Adrenal gland (tissue), 12 donors: ENCODE data around the gene PERP. TPM values are rescaled to one million over a fixed set of nuclear protein-coding genes. Genes with fewer than 3 reads are reported as not detected.

Experiments used
- DNase-seq, 7 donors: peaks; one replicate each; pipeline ENCODE4 v3.0.0-alpha.2; 2019 to 2020
- H3K27ac ChIP-seq, 5 donors: fragments of 200-600 bp; sonication (generic) in 4 of 5; 1 replicate in 3 of 5; 2 replicates in 2 of 5; pipeline versions ENCODE4 v1.5.1 to v1.8.0; 2016 to 2020; ENCODE audit warnings: mild to moderate bottlenecking in 1 of 5
- H3K27me3 ChIP-seq: fragments of 200-600 bp; 2 replicates; pipeline ENCODE4 v1.8.0; 2021
- H3K36me3 ChIP-seq, 2 donors: fragments of 200-600 bp; replicated peaks in 1 of 2; 1 replicate in 1 of 2; 2 replicates in 1 of 2; pipeline versions ENCODE4 v1.5.1 to v1.8.0; 2018 to 2022
- H3K4me1 ChIP-seq, 2 donors: fragments of 200-600 bp; replicated peaks in 1 of 2; 1 replicate in 1 of 2; 2 replicates in 1 of 2; pipeline versions ENCODE4 v1.5.1 to v1.8.0; 2018 to 2021
- H3K4me3 ChIP-seq, 4 donors: fragments of 200-600 bp; sonication (generic) in 3 of 4; one replicate each; pipeline ENCODE4 v1.5.1; 2016 to 2018
- H3K9me3 ChIP-seq, 3 donors: fragments of 200-600 bp; sonication (generic) in 1 of 3; replicated peaks in 1 of 3; 1 replicate in 2 of 3; 2 replicates in 1 of 3; pipeline versions ENCODE4 v1.5.1 to v1.8.0; 2016 to 2021
- POLR2A ChIP-seq, 2 donors: fragments of 450-650 bp; IDR thresholded peaks; one replicate each; pipeline ENCODE4 v1.6.1; 2017; ENCODE audit warnings: antibody characterized with exemption in 2 of 2, mild to moderate bottlenecking in 2 of 2, moderate library complexity in 1 of 2
- WGBS, 4 donors: extraction: QIAGEN DNeasy Blood & Tissue Kit in 2 of 4; methylation state at CpG; one replicate each; pipeline versions ENCODE4 v1.1.5 to v1.1.7; 2013 to 2017; 5-methylcytosine and 5-hydroxymethylcytosine counted together
- intact Hi-C, 2 donors: fragments of 100-400 bp; cut with DNase I; formaldehyde crosslinking; loops; one replicate each; pipeline versions ENCODE4 v1.14.1 to v1.15.0; 2022 to 2023
- polyA plus RNA-seq, 3 donors: library from polyadenylated mRNA; stranded (reverse); fragments of 200-250 nt in 2 of 3; fragments of 350-450 nt in 1 of 3; fragmentation: Illumina TruSeq in 1 of 3; extraction: RNeasy Lipid Tissue Mini Kit (QIAGEN cat#74804) in 1 of 3; gene quantifications; one replicate each; pipeline ENCODE4 v1.2.3, GENCODE V29; 2013 to 2014
- total RNA-seq, 9 donors: library from RNA; depleted of rRNA in 4 of 9; stranded (reverse); fragments of >200 nt in 4 of 9; fragments of 120-200 nt in 1 of 9; fragmentation: NEBNext Ultra II Directional in 1 of 9; extraction: Animal tissue kit (Norgen Biotek cat#: 25700) in 1 of 9; gene quantifications; one replicate each; pipeline versions ENCODE4 v1.1.0 to v1.2.4, GENCODE V29; 2013 to 2023
- TF ChIP-seq, protein P1 (sequence below), 6 experiments: fragments of 450-650 bp in 4 of 6; fragments of 200-600 bp in 2 of 6; sonication (generic) in 1 of 6; IDR thresholded peaks; 1 replicate in 5 of 6; 2 replicates in 1 of 6; pipeline versions ENCODE4 v1.5.1 to v1.8.0; 2016 to 2021; ENCODE audit warnings: antibody characterized with exemption in 6 of 6, mild to moderate bottlenecking in 2 of 6, moderate library complexity in 1 of 6
- donor health status: healthy with polysubstance abuse.
- donor health status: Bipolar disorder and iron deficiency.
- donor health status: DM: yes; HTN: yes; CAD: no.
- donor health status: DM: no; HTN: no; CAD: no.
- donor health status: DM: no; HTN: no; CAD: no.
- donor health status: DM: yes; HTN: yes; CAD: no.

Gene PERP
- total and polyA plus RNA-seq, 12 donors: 0.17 to 15.0 (median 8.3) TPM

DNA sequence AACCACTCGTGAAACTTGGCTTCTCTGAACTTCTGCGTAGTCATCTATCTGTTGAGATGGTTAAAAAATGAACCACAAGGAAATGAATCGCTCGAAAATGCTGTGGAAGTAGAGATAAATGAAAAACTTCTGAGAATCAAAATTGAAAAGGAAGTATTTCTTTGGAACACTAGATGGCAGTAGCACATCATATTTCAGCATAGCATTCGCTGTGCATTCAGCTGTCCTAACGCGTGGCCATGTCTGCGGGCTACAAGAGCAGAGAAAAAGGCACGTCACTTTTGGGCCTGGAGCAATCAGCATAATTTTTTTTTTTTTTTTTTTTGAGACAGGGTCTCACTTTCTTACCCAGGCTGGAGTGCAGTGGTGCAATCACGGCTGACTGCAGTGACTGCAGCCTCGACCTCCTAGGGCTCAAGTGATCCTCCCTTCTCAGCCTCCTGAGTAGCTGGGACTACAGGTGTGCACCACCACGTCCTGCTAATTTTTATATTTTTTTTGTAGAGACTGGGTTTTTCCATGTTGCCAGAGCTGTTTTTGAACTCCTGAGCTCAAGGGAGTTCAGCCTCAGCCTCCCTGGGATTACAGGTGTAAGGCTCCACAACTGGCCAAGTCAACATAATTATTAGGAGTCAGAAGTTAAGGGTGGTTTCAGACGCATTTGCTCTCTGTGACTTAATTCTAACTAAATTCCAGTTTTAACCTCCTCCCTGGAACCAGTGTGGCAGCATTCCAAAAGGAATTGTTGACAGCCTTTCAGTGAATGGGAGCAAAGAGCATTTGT lies 8.8 kb upstream of the PERP start:
- H3K4me1 ChIP-seq: no peaks in the 10 kb centered on the region
- intact Hi-C loops: loop anchor here (5.0 to 10.0 kb wide), 6 partner anchors 169 to 649 kb away; partner anchors contain the start of gene HEBP2 (in 1 of the 2)
- peak; percentile 39 to 83 (median 65) for DNase-seq
- H3K9me3 ChIP-seq: no peaks in the 10 kb centered on the region
- TF ChIP-seq POLR2A (IDR thresholded peaks at IDR 0.05): no peak
- TF ChIP-seq, protein P1, sequence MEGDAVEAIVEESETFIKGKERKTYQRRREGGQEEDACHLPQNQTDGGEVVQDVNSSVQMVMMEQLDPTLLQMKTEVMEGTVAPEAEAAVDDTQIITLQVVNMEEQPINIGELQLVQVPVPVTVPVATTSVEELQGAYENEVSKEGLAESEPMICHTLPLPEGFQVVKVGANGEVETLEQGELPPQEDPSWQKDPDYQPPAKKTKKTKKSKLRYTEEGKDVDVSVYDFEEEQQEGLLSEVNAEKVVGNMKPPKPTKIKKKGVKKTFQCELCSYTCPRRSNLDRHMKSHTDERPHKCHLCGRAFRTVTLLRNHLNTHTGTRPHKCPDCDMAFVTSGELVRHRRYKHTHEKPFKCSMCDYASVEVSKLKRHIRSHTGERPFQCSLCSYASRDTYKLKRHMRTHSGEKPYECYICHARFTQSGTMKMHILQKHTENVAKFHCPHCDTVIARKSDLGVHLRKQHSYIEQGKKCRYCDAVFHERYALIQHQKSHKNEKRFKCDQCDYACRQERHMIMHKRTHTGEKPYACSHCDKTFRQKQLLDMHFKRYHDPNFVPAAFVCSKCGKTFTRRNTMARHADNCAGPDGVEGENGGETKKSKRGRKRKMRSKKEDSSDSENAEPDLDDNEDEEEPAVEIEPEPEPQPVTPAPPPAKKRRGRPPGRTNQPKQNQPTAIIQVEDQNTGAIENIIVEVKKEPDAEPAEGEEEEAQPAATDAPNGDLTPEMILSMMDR (IDR thresholded peaks at IDR 0.05): peak; percentile 59 to 92 (median 82)
- WGBS, 4 donors: 19 to 22% (median 20%) methylated on average over 13 of the region's 13 CpGs
- no peak overlapping the region for H3K4me3 ChIP-seq
- no peaks in the 10 kb centered on the region for H3K36me3 ChIP-seq
- no peaks in the 10 kb centered on the region for H3K27me3 ChIP-seq
- no peak overlapping the region for H3K27ac ChIP-seq

DNA sequence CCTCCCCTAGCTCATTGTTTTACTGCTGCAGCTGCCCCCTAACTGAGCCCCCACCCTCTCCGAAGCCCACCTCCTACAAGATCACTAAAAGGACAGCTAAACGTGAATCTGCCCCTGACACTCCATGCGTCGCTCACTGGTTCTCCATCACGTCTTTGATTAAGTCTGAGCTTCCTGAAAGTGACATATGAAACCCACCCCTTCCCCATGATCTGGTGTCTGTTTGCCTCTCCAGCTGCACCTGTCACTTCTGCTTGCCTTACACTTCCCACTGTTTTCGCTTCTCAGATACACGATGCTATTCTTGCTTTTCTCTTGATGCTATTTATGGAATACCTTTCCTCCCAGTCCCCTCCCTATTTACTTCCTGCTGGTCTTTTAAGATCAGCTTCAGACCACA lies 8.0 kb upstream of the PERP start:
- Histone ChIP-seq H3K4me1 (no peaks in the 10 kb centered on the region), H3K27me3 (no peaks in the 10 kb centered on the region), H3K4me3 (no peak overlapping the region), H3K36me3 (no peaks in the 10 kb centered on the region), H3K9me3 (no peaks in the 10 kb centered on the region), H3K27ac (no peak overlapping the region)
- DNase-seq: no peak
- WGBS, 4 donors: 29 to 34% (median 32%) methylated on average over 7 of the region's 7 CpGs
- no peak for TF ChIP-seq POLR2A (IDR thresholded peaks at IDR 0.05)
- TF ChIP-seq, protein P1 (IDR thresholded peaks at IDR 0.05): no peak
- intact Hi-C loops: loop anchor here (5.0 to 10.0 kb wide), 6 partner anchors 170 to 650 kb away; partner anchors contain the start of gene HEBP2 (in 1 of the 2)

DNA sequence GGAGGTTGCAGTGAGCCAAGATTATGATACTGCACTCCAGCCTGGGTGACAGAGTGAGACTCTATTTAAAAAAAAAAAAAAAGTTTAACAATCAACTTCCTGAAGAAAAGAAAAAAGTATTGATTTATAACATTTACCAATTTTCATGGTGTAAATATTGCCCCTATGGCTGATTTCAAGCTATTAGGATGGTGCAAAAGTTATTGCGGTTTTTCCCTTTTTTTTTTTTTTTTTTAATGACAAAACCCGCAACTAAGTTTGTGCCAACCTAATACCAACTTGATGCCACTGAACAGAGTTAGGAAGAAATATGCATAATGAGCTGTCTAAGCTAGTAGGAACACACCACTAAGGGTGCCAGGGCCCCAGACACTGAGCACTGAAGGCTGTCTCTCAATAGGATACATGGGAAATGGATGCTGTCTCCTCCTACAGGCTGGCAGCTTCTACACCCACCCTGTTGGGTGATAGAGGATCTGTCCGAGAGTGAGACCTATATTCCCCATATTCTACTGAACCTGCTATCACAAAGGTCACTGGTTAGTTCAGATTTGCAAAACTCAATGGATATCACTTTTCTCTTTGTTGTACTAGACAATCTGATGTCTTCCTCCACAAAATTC lies 6.5 kb upstream of the PERP start:
- no peaks in the 10 kb centered on the region for H3K9me3 ChIP-seq
- TF ChIP-seq POLR2A (IDR thresholded peaks at IDR 0.05): no peak
- TF ChIP-seq, protein P1 (IDR thresholded peaks at IDR 0.05): no peak
- 55 to 76% (median 62%) methylated on average over 3 of the region's 3 CpGs for WGBS, 4 donors
- no peaks in the 10 kb centered on the region for H3K4me1 ChIP-seq
- H3K36me3 ChIP-seq: no peaks in the 10 kb centered on the region
- H3K27ac ChIP-seq: no peak overlapping the region
- no peak overlapping the region for H3K4me3 ChIP-seq
- intact Hi-C loops: loop anchor here (5.0 to 10.0 kb wide), 6 partner anchors 171 to 651 kb away; partner anchors contain the start of gene HEBP2 (in 1 of the 2)
- no peak for DNase-seq
- H3K27me3 ChIP-seq: no peaks in the 10 kb centered on the region

DNA sequence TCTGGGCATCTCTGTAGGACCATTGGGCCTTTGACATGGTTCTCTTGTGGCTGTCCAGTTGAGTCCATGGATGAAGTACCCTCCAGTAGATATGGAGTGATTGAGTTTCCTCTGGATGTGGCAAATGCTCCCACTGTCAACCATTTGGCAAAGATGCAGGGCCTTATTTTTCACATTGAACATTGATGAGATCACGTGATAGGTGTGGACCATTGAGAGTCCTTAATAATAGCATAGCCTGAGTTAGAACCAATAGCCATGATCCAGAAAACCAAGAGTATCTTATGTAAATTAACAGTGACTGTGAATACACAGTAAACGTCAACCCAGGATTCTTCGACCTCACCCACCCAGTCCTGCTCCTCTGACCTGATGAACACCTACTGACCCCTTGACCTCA lies 3.0 kb upstream of the PERP start:
- no peak for TF ChIP-seq POLR2A (IDR thresholded peaks at IDR 0.05)
- TF ChIP-seq, protein P1 (IDR thresholded peaks at IDR 0.05): no peak
- intact Hi-C loops: loop anchor here (5.0 to 10.0 kb wide), 6 partner anchors 175 to 655 kb away; partner anchors contain the start of gene HEBP2 (in 1 of the 2)
- no peak overlapping the region for H3K4me3 ChIP-seq
- H3K9me3 ChIP-seq: no peaks in the 10 kb centered on the region
- no peak for DNase-seq
- H3K4me1 ChIP-seq: peaks cover 8 to 14% of the 10 kb centered on the region in 2 donors
- no peaks in the 10 kb centered on the region for H3K27me3 ChIP-seq
- no peaks in the 10 kb centered on the region for H3K36me3 ChIP-seq
- no peak overlapping the region for H3K27ac ChIP-seq
- WGBS, 4 donors: 60 to 64% (median 63%) methylated on average over 3 of the region's 3 CpGs
